Left colon (tissue), 2 donors: Measurements from ENCODE around the gene RPAIN. TPM values are rescaled to one million over a fixed set of nuclear protein-coding genes. Genes with fewer than 3 reads are reported as not detected.

Experiments
- ATAC-seq: fragments of 200-7000 bp; cut with Tn5 transposase; one replicate; pipeline ENCODE4 v1.9.1; 2020; ENCODE audit warnings: mild to moderate bottlenecking, moderate library complexity
- DNase-seq, 2 donors: peaks; one replicate each; pipeline ENCODE4 v3.0.0-alpha.2; 2020
- intact Hi-C, 2 donors: fragments of 100-400 bp; cut with DNase I in 1 of 2; cut with micrococcal nuclease in 1 of 2; formaldehyde crosslinking; loops; one replicate each; pipeline versions ENCODE4 v1.11.2 to v1.14.0; 2022; cut with DNase I, micrococcal nuclease
- long read RNA-seq: library from polyadenylated mRNA; unstranded; transcript quantifications from one replicate; pipeline ENCODE4 v2.0.0, GENCODE V29; 2021
- total RNA-seq, 2 donors: library from RNA; stranded (reverse); fragmentation: NEBNext Ultra II Directional; extraction: Animal tissue kit (Norgen Biotek cat#: 25700); gene quantifications; one replicate each; pipeline ENCODE4 v1.2.1, GENCODE V29; 2021
- donor health status: DM: no; HTN: no; CAD: no.
- donor health status: DM: yes; HTN: yes; CAD: no.

The RPAIN gene, protein sequence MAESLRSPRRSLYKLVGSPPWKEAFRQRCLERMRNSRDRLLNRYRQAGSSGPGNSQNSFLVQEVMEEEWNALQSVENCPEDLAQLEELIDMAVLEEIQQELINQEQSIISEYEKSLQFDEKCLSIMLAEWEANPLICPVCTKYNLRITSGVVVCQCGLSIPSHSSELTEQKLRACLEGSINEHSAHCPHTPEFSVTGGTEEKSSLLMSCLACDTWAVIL
- total RNA-seq = 10 to 100 TPM; 26.7 to 27.3 TPM
- long read RNA-seq, transcript RPAIN-203 (7 exons, 1,535 nt) = major isoform, 14 of 26 reads
- long read RNA-seq, partial matches to known transcripts = 0 of 26 reads
- long read RNA-seq, other reads (novel, unspliced or antisense) = 1 of 26 reads

DNA sequence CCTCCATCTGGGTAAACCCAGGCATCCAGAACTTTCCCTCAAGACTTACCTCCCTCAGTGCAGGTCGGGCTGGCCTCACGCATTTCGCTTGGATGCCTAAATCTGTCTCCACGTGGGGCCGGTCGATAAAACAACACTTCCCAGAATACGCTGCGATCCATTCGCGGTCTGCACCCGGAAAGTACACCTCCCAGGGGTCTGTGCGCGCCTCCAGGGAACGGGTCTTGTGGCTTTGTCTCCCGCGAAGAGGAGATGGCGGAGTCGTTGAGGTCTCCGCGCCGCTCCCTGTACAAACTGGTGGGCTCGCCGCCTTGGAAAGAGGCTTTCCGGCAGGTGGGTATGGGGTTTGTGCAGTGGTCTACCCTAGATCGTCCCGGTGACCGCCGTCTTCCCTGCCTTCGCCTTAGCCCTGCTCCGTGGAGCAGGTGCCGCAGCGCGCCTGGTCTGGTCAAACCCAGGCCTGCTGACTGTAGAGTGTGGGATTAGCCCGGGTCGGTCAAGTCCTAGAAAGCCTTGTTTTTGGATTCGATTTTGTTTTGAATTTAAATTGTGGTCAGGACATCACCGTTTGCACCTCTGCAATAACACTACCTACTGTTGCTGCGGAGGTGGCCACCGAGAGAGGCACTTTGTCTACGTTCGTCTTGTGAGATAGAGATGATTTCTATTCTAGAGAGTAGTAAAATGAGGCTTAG, at the start of gene RPAIN:
Gene RPAIN (plus strand): TSS at position 224 of the 695 bp plus-strand sequence. CDS start 29 bp downstream, at position 253.
- peak; percentile 74 for ATAC-seq
- peak; percentile 90 to 91 for DNase-seq
- intact Hi-C loops = no loop called here

DNA sequence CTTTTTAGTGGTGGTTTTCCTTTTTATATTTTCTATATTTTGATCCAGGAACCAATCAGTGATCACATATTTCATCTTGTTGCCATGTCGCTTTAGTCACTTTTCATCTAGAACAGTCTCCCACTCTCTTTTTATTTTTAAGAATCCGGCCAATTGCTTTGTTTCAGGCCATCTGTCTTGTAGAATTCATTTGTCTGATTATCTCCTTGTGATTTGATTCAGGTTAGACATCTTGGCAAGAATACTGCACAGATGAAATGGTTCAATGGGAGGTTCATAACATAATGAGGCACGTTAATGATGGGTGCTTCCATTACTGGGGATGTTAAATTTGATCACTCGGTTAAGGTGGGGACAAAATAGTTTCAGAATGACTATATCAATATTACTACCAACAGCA, 49.6 kb upstream of the RPAIN start:
- ATAC-seq (no peak), DNase-seq (no peak)
- intact Hi-C loops = no loop called here

DNA sequence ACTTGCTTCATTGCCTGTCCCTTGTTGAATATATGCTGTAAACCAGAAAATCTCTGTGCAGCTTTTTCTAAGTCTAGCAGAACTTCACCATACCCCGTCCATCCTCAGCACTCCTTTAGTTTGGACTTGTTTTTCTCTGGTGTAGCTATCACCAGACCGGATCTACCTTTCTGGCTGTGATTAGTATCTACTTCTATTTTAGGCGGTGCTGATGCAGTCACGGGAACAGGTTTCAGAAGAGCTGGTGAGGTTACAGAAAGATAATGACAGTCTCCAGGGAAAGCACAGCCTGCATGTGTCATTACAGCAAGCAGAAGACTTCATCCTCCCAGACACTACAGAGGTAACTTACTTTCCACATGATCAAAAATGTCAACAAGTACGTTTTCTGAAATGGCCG, 46.9 kb upstream of the RPAIN start:
- DNase-seq (no peak), ATAC-seq (no peak)
- intact Hi-C loops = no loop called here

DNA sequence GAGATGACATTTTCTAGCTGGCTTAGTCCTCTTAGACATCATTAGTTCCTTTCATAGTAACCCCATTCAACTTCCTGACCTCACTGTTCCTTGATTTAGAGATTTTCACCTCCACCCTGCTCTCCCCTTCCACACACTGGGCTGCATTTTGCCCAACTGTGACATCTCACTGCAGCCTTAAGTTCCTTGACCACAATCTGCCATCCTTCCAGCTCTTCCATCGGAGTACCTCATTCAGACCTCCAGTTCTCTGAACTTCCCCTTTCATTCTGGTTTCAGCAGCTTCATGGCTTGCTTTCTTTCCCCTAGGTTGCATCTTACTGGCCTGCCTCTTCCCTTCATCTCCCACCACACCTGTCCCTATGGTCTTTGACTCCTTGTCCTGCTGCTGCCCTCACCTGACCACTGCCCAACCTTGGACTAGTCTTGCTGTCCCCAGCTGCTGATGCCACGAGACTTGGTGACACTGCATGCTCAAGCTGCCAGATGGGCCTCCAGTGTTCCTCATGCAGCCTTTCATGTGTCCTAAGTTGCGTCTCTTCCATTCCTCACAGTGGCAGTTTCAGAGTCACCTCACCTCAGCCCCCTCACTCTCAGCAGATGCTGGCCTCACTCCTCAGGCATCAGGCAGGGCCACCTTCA, 41.3 kb upstream of the RPAIN start:
- DNase-seq = no peak
- intact Hi-C loops = no loop called here
- peak; percentile 12 for ATAC-seq

DNA sequence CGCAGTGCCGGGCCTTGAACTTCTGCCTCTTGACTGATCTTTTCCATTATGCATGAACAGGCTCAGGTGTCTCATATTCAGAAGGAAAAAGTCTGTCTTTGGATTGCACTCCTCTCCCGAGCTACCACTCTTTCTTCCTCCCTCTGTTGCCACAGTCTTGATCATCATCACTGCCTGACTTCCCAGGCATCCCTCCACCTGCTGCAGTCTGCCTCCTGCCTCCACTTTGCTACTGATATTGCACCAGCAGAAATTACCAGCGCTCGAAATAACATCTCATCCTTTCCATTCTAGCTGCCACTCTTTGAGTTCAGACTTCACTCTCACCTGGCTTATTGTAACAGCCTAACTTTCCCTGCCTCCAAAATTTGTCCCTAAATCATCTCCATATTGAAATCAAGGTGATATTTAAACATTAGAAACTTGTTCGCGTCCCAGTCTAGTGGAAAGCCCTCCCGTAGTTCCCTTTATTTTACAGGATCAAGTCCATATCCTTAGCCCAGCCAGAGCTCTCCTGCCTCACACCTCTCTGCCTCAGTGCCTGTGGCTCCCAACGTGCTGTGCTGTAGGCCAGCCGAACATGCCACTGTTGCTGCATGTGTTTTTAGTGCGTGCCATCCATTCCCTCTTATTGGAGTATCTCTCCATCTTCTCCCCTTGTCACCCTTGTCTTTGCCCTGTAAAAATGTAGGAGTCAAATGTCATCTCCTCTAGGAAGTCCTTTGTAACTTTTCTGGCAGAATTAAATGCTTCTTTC, 40.5 kb upstream of the RPAIN start:
- intact Hi-C loops = no loop called here
- no peak for ATAC-seq
- DNase-seq = no peak

DNA sequence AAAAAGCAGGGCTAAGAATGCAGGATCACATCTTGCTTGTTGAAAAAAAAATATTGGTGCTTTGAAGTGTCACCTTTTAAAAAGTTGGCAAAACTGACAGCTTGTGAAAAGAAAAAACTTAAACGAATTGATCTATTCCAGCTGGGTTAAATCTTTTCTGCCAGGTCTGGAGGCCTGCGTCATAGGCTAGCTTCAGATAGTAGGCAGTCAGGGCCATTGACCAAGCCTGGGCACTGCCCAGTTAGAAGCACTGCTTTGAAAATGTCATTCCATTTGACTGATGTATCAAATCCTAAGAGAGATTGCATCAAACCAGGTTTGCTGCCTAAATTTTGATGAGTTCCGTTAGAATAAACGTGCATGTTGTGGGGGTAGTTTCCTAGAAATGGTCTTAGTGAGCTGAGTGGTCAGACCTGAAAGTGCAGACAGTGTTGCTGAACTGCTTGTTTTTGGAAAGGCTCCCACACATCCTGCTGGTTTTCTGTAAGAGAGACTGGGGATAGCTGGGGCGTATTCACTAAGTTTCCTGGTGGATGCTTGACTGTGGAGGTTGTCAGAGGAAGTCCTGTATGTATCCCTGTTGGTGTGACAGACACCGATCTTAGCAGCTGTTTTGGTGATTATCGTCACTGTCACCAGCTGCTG, 39.4 kb upstream of the RPAIN start:
- intact Hi-C loops = no loop called here
- DNase-seq = no peak
- ATAC-seq = no peak

DNA sequence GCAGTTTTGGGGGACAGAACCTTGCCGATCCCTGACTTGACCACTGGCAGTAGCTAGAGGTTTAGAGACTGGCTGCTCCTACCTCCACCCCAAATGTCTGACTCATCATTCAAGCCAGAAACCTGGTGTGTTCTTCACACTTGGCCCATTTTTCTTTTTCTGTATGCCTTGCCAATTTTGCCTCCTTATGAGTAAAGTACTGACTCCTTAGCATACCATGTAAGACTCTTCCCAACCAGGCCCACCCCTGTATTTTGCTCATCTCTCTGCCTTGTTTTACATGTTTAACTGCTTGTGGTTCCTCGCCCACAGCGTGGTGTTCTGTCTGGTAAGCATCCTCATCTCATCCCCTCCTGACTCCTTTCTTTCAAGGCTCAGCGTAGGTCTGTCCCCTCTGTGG, 38.4 kb upstream of the RPAIN start:
- intact Hi-C loops = no loop called here
- DNase-seq = no peak
- no peak for ATAC-seq

DNA sequence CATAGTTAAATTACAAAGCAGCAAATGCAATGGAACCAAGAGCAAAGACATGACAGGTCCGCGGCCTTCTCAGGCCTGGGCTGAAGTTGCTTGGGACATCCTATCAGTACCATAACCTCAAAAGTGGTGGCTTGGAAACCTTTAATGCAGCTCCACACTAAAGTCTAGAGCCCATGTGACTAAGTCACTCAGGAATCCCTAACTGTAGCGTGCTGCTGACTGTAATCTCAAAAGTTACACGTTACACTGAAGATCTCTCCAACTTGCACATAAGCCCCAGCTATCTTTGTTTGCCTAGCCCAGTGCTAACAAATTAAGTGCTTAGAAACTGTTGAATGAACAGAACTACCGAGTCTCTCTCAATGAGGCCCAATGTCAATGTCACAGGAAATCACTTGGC, 28.3 kb upstream of the RPAIN start:
- intact Hi-C loops = no loop called here
- DNase-seq (no peak), ATAC-seq (no peak)

DNA sequence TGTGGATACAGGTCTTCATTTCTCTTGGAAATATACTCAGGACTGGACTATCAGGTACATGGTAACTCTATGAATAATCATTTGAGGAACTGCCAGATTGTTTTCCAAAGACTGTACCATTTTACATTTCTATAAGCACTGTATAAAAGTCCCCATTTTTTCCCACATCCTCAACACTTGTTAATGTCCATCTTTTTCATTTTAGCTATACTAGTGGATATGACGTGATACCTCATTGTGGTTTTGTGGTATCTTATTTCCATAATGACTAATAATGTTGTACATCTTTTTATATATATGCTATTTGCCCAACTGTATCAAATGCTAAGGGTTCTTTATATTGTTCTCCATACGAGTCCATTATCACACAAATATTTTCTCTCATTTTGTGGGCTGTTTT, 23.4 kb upstream of the RPAIN start:
- DNase-seq (no peak), ATAC-seq (no peak)
- intact Hi-C loops = no loop called here

DNA sequence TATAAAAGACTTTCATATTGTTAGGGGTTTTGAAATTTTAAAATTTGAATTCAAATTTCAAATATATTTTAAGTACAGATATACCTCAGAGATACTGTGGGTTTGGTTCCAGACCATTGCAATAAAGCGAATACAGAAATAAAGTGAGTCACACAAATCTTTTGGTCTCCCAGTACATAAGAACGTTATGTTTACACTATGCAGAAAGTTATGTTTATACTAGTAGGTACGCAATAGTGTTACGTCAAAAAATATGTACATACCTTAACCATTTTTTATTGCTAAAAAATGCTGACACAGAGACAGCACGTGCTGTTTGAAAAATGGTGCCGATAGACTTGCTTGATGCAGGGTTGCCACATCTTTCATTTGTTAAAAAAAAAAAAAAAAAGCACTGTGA, 20.2 kb upstream of the RPAIN start:
- DNase-seq = no peak
- ATAC-seq = no peak
- intact Hi-C loops = no loop called here

DNA sequence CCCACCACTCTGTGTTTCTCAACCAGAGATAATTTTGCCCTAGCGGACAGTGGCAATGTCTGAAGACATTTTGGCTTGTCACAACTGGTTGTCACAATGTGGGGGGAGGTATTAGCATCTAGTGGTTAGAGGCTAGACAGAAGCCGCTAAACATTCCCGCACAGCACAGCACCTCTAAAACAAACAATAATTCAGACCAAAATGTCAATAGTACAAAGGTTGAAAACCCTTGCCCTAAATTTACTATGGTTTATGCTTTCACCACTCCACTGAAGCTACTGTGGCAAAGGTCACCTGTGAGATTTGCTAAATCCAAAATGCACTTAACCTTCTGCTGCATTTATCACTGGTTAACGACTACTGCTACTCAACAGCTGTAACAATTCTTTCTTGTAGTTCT, 14.6 kb upstream of the RPAIN start:
- intact Hi-C loops = no loop called here
- ATAC-seq = peak; percentile 85
- DNase-seq = no peak

DNA sequence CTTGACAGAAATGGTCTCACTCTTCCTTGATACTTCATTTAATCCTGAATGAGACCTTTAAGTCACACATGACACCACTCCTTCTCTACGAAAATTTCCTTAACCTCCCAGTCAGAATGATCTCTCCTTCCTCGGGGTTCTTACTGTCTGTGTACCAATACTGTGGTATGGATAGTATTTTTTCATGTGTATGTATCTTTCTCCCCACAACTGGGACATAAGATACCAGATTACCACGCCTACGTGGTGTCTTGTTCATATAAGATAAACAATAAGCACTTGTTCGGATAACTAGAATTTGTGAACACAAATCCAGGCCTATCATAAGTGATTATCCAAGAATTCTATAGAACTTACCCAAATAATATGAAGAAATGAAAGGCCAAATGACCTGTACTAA, 11.8 kb upstream of the RPAIN start:
- intact Hi-C loops = no loop called here
- DNase-seq (no peak), ATAC-seq (no peak)

DNA sequence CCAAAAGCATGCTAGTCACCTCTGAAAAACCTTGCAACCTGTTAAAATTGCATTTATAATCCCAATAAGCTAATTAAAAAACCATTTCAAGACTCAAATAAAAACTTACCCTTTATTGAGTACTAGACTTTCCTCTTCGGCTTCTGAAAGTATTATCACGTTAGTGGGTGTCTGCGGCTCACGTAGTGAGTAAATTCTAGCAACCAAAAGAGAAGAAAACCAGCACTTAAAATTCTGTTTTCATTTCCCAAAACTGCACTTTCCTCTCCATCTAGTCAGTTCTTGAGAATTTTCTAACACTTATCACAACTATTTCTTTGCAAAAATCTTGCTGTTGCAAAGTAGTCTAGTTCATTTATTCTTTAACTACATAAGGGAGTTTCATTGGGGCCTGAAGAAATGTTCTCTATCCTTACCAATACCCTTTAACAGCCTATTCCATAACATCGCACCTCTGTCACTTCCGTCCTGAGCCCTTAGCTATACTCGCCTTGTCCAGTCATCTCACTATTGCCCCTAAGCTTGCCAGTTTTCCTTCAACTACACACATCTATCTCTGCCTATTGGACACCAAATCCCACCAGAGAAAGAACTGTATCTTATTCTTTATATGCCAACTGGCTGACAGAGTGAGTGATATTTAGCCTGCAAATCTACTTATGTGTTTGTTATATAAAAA, 9.2 kb upstream of the RPAIN start:
- DNase-seq = no peak
- intact Hi-C loops = no loop called here
- no peak for ATAC-seq

DNA sequence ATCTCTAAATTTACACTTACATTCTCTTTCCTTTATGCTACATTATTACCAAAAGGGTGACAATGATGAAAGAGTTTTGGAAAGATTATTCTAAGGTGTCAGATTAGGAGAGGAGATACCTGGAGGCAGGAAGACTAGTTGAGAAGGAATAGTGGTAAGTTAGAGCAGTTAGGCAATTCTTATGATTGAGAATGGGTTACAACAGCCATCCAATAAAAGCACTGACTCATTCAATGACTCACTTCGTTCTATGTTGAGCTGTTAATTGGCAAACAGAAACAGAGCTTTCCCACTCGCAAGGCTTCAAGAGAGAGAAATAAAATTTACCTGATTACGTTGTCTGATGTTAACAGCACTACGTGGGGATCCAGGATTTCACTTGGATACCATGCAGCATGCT, 6.3 kb upstream of the RPAIN start:
- intact Hi-C loops = no loop called here
- DNase-seq (no peak), ATAC-seq (peak; percentile 76)

DNA sequence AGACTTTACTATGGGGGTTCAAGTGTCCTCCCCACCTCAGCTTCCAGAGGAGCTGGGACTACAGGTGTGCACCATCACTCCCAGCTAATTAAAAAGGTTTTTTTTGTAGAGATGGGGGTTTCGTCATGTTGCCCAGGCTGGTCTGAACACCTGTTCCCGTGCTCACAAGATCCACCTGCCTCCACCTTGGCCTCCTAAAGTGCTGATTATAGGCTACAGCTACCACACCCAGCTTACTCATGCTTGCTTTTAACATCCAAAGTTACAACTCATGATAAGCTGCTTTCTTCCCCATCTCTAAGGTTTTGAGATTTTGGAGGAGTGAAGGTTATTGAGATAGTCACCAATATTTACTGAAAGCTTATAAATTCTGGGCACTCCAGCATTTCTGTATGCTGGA, 3.1 kb upstream of the RPAIN start:
- ATAC-seq (peak; percentile 44), DNase-seq (peak; percentile 33 to 65)
- intact Hi-C loops = no loop called here

DNA sequence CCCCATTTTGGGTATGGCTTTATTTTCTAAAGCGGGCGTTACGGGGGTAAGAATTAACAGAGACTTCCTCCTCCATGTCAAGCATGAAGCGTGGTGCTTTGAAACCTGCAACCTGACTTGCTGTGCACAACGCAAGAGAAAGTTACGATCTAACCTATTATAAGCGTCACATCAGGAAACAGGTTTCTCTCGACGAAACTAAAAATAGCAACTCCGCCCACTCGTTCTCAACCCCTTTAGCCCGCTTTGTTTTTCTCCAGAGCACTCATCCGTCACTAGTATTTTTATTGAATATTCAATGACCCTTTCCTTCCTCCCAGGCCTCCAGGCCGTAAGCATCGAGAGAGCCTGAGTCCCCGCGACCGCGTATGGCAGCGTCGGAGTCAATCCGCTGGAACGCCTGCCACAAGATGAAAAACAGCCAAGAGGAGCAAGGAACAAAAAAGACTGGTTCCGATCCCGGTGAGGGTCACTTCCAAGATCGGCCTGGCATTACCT, 1.1 kb upstream of the RPAIN start:
- ATAC-seq = peak; percentile 52
- intact Hi-C loops = no loop called here
- peak; percentile 58 to 68 for DNase-seq

DNA sequence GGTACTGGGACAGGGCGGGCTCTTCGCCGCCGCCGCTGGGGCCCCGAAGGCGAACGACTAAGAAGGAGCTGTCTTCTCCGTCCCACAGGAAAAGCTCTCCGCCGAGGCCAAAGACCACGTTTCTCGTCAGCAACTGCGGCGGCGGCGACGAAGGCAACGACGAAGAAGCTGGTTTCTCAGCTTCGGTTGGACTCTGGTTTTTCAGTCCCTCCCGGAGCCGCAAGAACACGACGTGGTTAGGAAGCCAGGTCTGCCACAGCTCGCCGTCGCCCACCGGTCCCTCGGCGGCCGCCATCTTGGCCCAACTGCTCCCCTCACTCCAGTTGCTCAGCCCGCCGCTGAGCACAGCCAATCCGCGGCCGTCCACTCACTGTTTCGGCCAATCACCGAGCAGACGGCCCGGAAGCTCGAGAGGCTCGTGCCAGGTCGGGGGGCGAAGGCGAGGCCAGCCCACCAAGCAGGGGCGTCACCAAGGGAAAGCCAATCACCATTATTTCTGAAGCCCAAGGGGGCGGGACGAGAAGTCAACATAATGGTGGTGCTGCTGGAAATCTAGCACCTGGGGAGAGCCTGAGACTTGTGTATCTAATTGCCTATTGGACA, 525 bp upstream of the RPAIN start, which contains the start of gene NUP88:
Gene NUP88 (minus strand): TSS at position 307 of the 603 bp plus-strand sequence. CDS start 12 bp downstream, at position 295.
- intact Hi-C loops = no loop called here
- ATAC-seq (peak; percentile 88), DNase-seq (peak; percentile 94 to 98)

DNA sequence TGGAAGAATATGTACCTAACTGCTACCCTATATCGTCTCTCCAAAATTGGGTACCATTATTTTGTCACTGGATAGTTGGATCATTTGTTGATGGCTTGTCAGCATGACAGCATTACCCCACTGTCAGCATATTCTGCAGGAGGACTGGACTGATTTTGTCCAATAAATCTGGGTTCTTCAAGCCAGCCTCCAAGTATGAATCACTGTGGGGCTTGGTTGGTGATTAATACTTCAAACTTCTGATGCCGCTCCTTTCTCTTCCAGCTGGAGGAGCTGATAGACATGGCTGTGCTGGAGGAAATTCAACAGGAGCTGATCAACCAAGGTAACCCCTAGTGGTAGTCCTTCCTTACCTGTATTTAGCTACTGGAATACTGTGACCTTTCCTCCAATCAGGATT, 2.5 kb downstream of the RPAIN start:
- intact Hi-C loops = no loop called here
- DNase-seq (no peak), ATAC-seq (no peak)
